Thyroid gland (tissue), 4 donors: ENCODE results near the gene TCP1. TPM values are rescaled to one million over a fixed set of nuclear protein-coding genes. Genes with fewer than 3 reads are reported as not detected.

ENCODE experiments used
- DNase-seq, 2 donors: peaks; one replicate each; pipeline ENCODE4 v3.0.0-alpha.2; 2019
- H3K27ac ChIP-seq, 3 donors: fragments of 200-600 bp; sonication (generic); 1 replicate in 2 of 3; 2 replicates in 1 of 3; pipeline ENCODE4 v1.5.1; 2016 to 2019; ENCODE audit warnings: mild to moderate bottlenecking in 1 of 3, moderate library complexity in 1 of 3
- H3K27me3 ChIP-seq: fragments of 200-600 bp; sonication (generic); one replicate; pipeline ENCODE4 v1.5.1; 2019
- H3K36me3 ChIP-seq, 2 donors: fragments of 200-600 bp; sonication (generic); one replicate each; pipeline ENCODE4 v1.5.1; 2016 to 2019
- H3K4me1 ChIP-seq, 2 donors: fragments of 200-600 bp; sonication (generic); one replicate each; pipeline ENCODE4 v1.5.1; 2017 to 2019
- H3K4me3 ChIP-seq, 3 donors: fragments of 200-600 bp; sonication (generic); replicated peaks in 1 of 3; 1 replicate in 2 of 3; 2 replicates in 1 of 3; pipeline ENCODE4 v1.5.1; 2016; ENCODE audit warnings: mild to moderate bottlenecking in 1 of 3
- H3K9me3 ChIP-seq: fragments of 200-600 bp; sonication (generic); one replicate; pipeline ENCODE4 v1.5.1; 2017
- CTCF ChIP-seq, 6 experiments: fragments of 200-600 bp in 3 of 6; fragments of 450-650 bp in 3 of 6; sonication (generic) in 3 of 6; IDR thresholded peaks; one replicate each; pipeline ENCODE4 v1.5.1; 2016 to 2019; ENCODE audit warnings: antibody characterized with exemption in 6 of 6, mild to moderate bottlenecking in 2 of 6, inconsistent platforms in 1 of 6, moderate library complexity in 1 of 6
- POLR2A ChIP-seq, 2 donors: fragments of 450-650 bp; IDR thresholded peaks; one replicate each; pipeline ENCODE4 v1.6.1; 2017; ENCODE audit warnings: antibody characterized with exemption in 2 of 2, mild to moderate bottlenecking in 2 of 2, moderate library complexity in 1 of 2
- WGBS, 2 donors: methylation state at CpG; one replicate each; pipeline ENCODE4 v1.1.5; 2017; 5-methylcytosine and 5-hydroxymethylcytosine counted together
- intact Hi-C: fragments of 100-400 bp; cut with DNase I; formaldehyde crosslinking; loops from one replicate; pipeline ENCODE4 v1.15.1; 2023
- total RNA-seq, 4 donors: library from RNA; depleted of rRNA; stranded (reverse); fragments of >200 nt; gene quantifications; one replicate each; pipeline ENCODE4 v1.2.3, GENCODE V29; 2016

TCP1 gene
- total RNA-seq = 100 to 1,000 TPM in 3 of 4 donors, 10 to 100 TPM in 1; 93.4 to 139 (median 124) TPM

- intact Hi-C loops = loop anchor here (5.0 to 10.0 kb wide), 2 partner anchors 65 to 97 kb away; partner anchors contain the start of genes SOD2 and WTAP
- TF ChIP-seq CTCF (IDR thresholded peaks at IDR 0.05) = no peak
- TF ChIP-seq POLR2A (IDR thresholded peaks at IDR 0.05) = peak; percentile 89 to 95
- H3K9me3 ChIP-seq = no peaks in the 10 kb centered on the region
- DNase-seq = peak; percentile 100
- peaks cover 25 to 37% of the 10 kb centered on the region in 2 donors for H3K36me3 ChIP-seq
- WGBS, 2 donors = 0% methylated on average over 38 to 43 of the region's 64 CpGs
- H3K4me3 ChIP-seq = peak within 1 kb of the TSS; percentile 64 to 81 (median 78)
- H3K4me1 ChIP-seq = peaks cover 24 to 27% of the 10 kb centered on the region in 2 donors
- H3K27ac ChIP-seq = peak within 1 kb of the TSS; percentile 86 to 99 (median 99)
- no peaks in the 10 kb centered on the region for H3K27me3 ChIP-seq
Observed at GRCh38 chr6:159789377-159790148, at the start of gene TCP1. TCP1 (minus strand) TSS chr6:159789602; CDS start chr6:159789468, 134 bp downstream.

- intact Hi-C loops = no loop called here
- Histone ChIP-seq H3K27ac (no peak overlapping the region), H3K36me3 (no peaks in the 10 kb centered on the region), H3K4me3 (no peak overlapping the region), H3K9me3 (no peaks in the 10 kb centered on the region), H3K4me1 (no peaks in the 10 kb centered on the region), H3K27me3 (no peaks in the 10 kb centered on the region)
- WGBS, 2 donors = 70 to 76% methylated on average over 7 of the region's 7 CpGs
- no peak for DNase-seq
- TF ChIP-seq POLR2A (IDR thresholded peaks at IDR 0.05) (no peak), CTCF (IDR thresholded peaks at IDR 0.05) (no peak)
Observed at GRCh38 chr6:159838020-159838744, 48.8 kb upstream of the TCP1 start.

DNA sequence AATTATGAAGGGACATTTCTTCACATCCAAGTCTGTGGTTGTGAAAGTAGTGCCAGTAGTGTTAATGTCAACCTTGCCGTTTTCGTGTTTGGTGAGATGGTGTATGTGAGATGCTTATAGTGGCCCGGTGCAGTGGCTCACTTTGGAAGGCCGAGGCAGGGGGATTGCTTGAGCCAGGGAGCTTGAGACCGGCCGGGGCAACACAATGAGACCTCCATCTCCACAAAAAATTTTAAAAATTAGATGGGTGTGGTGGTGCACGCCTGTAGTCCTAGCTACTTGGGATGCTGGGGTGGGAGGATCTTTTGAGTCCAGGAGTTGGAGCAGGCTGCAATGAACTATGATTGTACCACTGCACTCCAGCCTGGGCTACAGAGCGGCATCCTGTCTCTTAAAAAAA lies 48.1 kb upstream of the TCP1 start:
- Histone ChIP-seq H3K27ac (no peak overlapping the region), H3K27me3 (no peaks in the 10 kb centered on the region), H3K4me3 (no peak overlapping the region), H3K4me1 (no peaks in the 10 kb centered on the region), H3K36me3 (no peaks in the 10 kb centered on the region), H3K9me3 (no peaks in the 10 kb centered on the region)
- WGBS, 2 donors = 83 to 93% methylated on average over 8 of the region's 8 CpGs
- intact Hi-C loops = no loop called here
- DNase-seq = no peak
- TF ChIP-seq CTCF (IDR thresholded peaks at IDR 0.05) = no peak
- TF ChIP-seq POLR2A (IDR thresholded peaks at IDR 0.05) = no peak

GRCh38 chr6:159836718-159837490 lies 47.5 kb upstream of the TCP1 start:
- Histone ChIP-seq H3K27me3 (no peaks in the 10 kb centered on the region), H3K36me3 (no peaks in the 10 kb centered on the region), H3K4me1 (no peaks in the 10 kb centered on the region), H3K4me3 (no peak overlapping the region), H3K9me3 (no peaks in the 10 kb centered on the region), H3K27ac (peak overlapping the region in 2 of 3 donors; percentile 26 to 36)
- TF ChIP-seq CTCF (IDR thresholded peaks at IDR 0.05) (no peak), POLR2A (IDR thresholded peaks at IDR 0.05) (no peak)
- 74 to 86% methylated on average over 27 to 29 of the region's 29 CpGs for WGBS, 2 donors
- intact Hi-C loops = no loop called here
- no peak for DNase-seq
